Fibroblast of skin of right biceps (primary cell): ENCODE data around the gene SYNJ1.
"Not testable (repeated sequence)": the region's sequence is repeated elsewhere in the genome, so short reads cannot be mapped to it uniquely, and the experiment has no call there.

Experiments
- DNase-seq: peaks from one replicate; pipeline ENCODE4 v3.0.0-alpha.2; 2013

The SYNJ1 gene

GRCh38 chr21:32727687-32728455 lies at the start of gene SYNJ1:
SYNJ1 (minus strand) TSS chr21:32728013; CDS start chr21:32726895, 1,118 bp downstream.
- DNase-seq, result peak; percentile 95

DNA sequence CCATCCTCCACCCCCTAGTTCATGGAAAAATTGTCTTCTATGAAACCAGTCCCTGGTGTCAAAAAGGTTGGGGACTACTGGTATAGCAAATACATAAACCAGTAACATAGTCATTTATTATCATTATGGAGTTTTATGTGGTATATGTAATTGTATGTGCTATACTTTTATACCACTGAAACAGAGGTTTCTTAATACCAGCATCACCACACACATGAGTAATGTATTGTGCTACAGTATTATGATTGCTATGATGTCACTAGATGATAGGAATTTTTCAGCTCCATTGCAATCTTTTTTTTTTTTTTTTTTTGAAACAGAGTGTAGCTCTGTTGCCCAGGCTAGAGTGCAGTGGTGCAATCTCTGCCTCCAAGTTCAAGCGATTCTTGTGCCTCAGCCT lies 49.5 kb upstream of the SYNJ1 start:
- peak; percentile 2 for DNase-seq

GRCh38 chr21:32776743-32777142 lies 48.9 kb upstream of the SYNJ1 start:
- no peak for DNase-seq

GRCh38 chr21:32773048-32773344 lies 45.2 kb upstream of the SYNJ1 start:
- not testable (repeated sequence) for DNase-seq

GRCh38 chr21:32772281-32773047 lies 44.7 kb upstream of the SYNJ1 start:
- peak; percentile 28 for DNase-seq

DNA sequence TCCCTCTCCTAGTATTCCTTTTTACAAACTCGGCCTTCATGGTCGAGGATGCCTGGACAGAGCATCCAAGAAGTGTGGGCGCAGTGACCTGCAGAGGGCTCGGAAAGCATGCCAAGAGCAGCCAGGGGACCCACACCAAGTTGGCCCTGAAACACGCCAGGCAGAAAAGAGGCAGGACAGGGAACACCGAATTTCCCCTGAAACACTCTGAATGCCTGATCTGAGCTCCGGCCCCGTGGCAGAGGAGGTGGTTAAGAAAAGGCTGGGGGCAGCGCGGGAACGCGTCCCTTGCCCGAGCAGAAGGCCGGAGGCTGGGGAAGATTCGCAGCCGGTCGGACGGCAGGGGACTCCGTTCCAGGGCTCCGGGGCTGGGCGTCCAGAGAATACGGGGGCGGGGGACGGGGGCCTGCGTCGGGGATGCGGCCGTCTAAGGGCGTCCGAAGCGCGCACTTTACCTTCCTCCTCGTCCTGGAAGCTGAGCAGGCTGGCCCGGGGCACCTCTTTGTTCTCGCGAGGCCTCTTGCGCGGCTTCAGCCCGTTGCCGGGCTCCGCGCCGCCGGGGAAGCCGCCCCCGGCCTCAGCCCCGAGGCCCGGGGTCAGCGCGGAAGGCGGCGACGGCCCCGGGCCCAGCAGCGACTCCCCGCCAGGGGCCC lies 43.2 kb upstream of the SYNJ1 start:
- DNase-seq, result peak; percentile 68

- DNase-seq, result no peak
Observed at GRCh38 chr21:32768530-32768929, 40.7 kb upstream of the SYNJ1 start.

GRCh38 chr21:32765058-32765457 lies 37.2 kb upstream of the SYNJ1 start:
- DNase-seq, result no peak

DNA sequence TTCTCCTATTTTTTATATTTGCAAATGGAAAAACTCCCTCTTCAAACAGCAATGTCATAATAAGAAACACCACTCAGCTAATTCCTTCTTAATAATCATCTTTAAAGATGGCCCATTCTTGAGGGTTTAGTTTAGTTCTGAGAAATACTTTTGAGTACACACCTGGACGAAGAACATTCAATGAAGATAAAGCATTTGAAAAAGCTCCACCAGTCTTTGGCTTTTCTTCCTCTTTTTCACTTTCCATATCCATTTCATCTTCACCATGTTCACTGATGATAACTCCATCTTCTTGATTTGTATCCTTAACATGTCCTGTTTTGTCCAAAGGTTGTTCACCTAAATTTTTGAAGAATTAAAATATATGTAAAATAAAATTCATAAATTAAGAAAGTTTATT lies 36.4 kb upstream of the SYNJ1 start:
- DNase-seq, result no peak

GRCh38 chr21:32757804-32758203 lies 30.0 kb upstream of the SYNJ1 start:
- no peak for DNase-seq

DNA sequence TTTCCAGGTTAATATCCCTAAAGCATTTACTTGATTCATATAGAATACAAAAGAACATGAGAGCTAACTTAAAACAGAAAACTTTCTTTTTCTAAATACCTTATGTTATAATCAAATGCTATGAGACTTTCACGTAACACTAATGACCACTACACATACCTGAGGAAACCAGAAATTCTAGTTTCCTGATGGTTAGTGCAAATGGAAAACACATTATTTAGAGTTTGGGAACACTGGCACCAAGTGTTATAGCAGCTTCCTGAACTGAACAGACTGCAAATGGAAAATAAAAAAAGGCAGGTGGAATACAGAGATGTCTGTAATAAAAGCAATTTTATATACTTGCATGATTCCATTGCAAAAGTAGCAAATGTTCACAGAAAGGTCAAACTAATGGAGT lies 28.3 kb upstream of the SYNJ1 start:
- DNase-seq, result no peak

- DNase-seq, result no peak
Observed at GRCh38 chr21:32753818-32754585, 26.2 kb upstream of the SYNJ1 start.

DNA sequence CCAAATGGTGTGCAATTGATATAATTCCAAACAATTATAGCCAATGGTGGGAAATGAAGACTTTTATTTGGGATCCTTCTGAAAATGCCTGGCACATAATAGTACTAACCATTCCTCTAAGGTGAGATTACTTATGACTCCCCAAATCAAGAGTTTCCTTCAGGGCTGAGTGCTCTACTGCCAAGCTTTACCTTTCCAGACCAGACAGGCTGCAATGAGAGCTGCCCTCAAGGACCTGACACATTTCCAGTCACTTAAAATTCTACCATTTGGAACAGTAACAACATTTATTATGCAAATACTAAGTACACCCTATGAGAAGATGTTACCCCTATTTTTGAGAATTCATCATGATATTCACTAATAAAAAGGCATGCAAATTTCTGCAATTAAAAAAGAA lies 22.6 kb upstream of the SYNJ1 start:
- DNase-seq, result no peak

- DNase-seq, result no peak
Observed at GRCh38 chr21:32749662-32750061, 21.8 kb upstream of the SYNJ1 start.

GRCh38 chr21:32748529-32748928 lies 20.7 kb upstream of the SYNJ1 start:
- no peak for DNase-seq

- no peak for DNase-seq
Observed at GRCh38 chr21:32747396-32747795, 19.6 kb upstream of the SYNJ1 start.

- not testable (repeated sequence) for DNase-seq
Observed at GRCh38 chr21:32746711-32747110, 18.9 kb upstream of the SYNJ1 start.

DNA sequence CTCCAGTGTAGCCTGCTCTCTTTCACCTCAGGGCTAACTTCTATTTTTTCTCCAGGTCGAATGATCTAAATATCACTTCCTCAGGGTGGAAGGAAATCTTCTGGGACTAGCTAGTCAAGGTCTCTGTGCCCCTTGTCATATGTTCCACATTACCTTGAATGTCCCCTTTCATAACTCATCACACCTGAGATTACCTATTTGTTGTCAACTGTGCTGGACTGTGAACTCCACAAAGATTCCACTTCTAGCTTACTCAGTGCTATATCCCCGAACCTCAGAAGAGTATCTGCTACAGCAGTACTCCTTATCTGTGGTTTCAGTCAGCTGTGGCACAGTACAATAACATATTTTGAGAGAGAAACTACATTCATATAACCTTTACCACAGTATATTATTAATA lies 14.6 kb upstream of the SYNJ1 start:
- DNase-seq, result no peak

- no peak for DNase-seq
Observed at GRCh38 chr21:32741336-32741735, 13.5 kb upstream of the SYNJ1 start.

GRCh38 chr21:32739946-32740345 lies 12.1 kb upstream of the SYNJ1 start:
- DNase-seq, result no peak

DNA sequence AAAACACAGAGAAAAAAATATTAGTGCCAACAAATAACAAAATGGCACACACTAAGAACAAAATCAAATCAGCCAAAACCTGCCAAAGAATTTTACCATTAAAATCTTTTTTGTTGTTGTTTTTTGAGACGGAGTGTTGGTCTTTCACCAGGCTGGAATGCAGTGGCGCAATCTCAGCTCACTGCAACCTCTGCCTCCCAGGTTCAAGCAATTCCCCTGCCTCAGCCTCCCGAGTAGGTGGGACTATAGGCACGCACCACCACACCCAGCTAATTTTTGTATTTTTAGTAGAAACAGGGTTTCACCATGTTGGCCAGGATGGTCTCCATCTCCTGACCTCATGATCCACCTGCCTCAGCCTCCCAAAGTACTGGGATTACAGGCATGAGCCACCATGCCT lies 8.3 kb upstream of the SYNJ1 start:
- DNase-seq, result not testable (repeated sequence)

GRCh38 chr21:32735524-32735923 lies 7.7 kb upstream of the SYNJ1 start:
- DNase-seq, result no peak

DNA sequence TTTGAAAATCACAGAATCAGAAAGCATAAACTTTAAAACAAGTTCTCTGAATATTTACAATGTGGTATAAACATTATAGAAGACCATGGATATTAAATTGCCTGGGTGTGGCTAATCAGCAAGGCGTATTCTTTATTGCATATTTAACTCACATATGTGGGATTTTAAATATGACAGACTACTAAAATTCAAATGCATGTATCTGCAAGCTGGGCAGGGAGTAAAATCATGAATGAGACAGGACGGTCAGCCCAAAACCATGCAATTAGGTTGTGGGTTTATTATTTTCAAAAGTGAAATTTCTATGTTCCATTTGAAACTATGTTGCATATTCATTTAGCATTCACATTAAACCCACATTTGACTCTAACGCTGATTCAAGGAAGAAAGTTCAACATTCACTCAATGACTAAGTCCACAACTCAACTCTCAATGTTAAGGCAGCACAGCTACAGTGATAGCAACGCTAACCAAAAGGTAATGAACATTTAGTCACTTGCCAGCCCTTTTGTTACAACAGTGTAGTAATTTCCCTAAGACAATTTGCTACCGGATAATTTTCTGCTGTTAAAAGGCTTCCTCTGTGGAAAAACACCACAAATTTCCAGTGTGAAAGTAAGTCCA lies 6.3 kb upstream of the SYNJ1 start:
- no peak for DNase-seq
